Measurements from ENCODE around the gene LMBRD1.

Gene LMBRD1

GRCh38 chr6:69627625-69628024 lies 169.2 kb downstream of the LMBRD1 start:
- DNase-seq, result no peak

- no peak for DNase-seq
Measured at GRCh38 chr6:69624944-69625343, 171.9 kb downstream of the LMBRD1 start.

Measured in NCI-H187 (cell line).